ENCODE data around the gene DECR2.
A peak's percentile ranks its signal among the peaks of the same experiment; 100 is the strongest.

The DECR2 gene

GRCh38 chr16:392450-393030, 9.1 kb upstream of the DECR2 start:
- Histone ChIP-seq H3K27ac (ENCODE audit: low read depth, low read length) (no peak overlapping the region), H3K18ac (ENCODE audit: low read length) (no peak overlapping the region), H3K79me2 (ENCODE audit: control insufficient read depth, insufficient read depth, low read length, poor library complexity) (peaks cover 3% of the 10 kb centered on the region), H3K4ac (ENCODE audit: low read depth, low read length) (no peak overlapping the region), H4K12ac (ENCODE audit: low read depth, low read length) (no peak overlapping the region), H3K23ac (ENCODE audit: low read length) (no peak overlapping the region), H2BK12ac (ENCODE audit: low read length) (no peak overlapping the region), H3K4me2 (ENCODE audit: low read length) (no peak overlapping the region), H2AK5ac (ENCODE audit: low read length) (no peak overlapping the region), H2AFZ (ENCODE audit: insufficient read depth, low read length, poor library complexity) (no peak overlapping the region), H2BK5ac (ENCODE audit: low read depth, low read length, poor library complexity) (no peak overlapping the region), H2BK120ac (ENCODE audit: insufficient read depth, low read length, poor library complexity) (no peak overlapping the region), H3K27me3 (ENCODE audit: insufficient read depth, low read length) (no peaks in the 10 kb centered on the region), H3K14ac (ENCODE audit: low read length) (no peak overlapping the region), H3K9ac (ENCODE audit: low read length) (no peak overlapping the region), H3K4me1 (ENCODE audit: control insufficient read depth in 1 of 2, insufficient read depth in 2 of 2, low read length in 2 of 2) (peaks cover 2 to 3% of the 10 kb centered on the region in 2 experiments), H3K4me3 (ENCODE audit: low read depth, low read length) (no peak overlapping the region), H4K91ac (ENCODE audit: low read depth, low read length) (no peak overlapping the region), H3K9me3 (ENCODE audit: insufficient read depth, low read depth, low read length) (peaks cover 10% of the 10 kb centered on the region), H3K36me3 (ENCODE audit: control insufficient read depth in 1 of 2, insufficient read depth in 2 of 2, low read length in 2 of 2) (no peaks in the 10 kb centered on the region), H3K79me1 (ENCODE audit: low read length) (peaks cover 3% of the 10 kb centered on the region), H4K8ac (ENCODE audit: low read depth, low read length) (no peak overlapping the region)
- WGBS (ENCODE audit: extremely low coverage, insufficient coverage, insufficient read length) = no CpG with 5 or more reads among the region's 7 CpGs
- peak in 1 of 2 donors; percentile 23 for DNase-seq

DNA sequence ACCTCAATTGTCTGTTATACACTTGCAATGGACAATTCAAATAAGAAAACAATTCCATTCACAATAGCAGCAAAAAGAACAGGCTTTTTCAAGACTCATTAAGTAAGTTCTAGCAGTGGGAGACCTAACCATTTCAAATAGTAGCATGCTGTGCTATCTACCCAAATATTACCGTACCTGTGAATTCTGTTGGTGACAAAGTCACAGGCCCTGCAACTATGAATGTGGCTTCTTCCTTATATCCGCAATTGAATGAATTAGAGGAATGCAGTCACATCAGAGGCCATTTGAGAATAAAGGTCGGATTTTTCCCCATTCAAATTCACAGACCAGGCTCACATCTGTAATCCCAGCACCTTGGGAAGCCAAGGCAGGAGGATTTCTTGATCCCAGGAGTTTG, 5.5 kb upstream of the DECR2 start:
- no peak overlapping the region for H3K27ac ChIP-seq (ENCODE audit: low read depth, low read length)
- H2AFZ ChIP-seq (ENCODE audit: insufficient read depth, low read length, poor library complexity) = no peak overlapping the region
- H3K18ac ChIP-seq (ENCODE audit: low read length) = no peak overlapping the region
- H2BK5ac ChIP-seq (ENCODE audit: low read depth, low read length, poor library complexity) = no peak overlapping the region
- H3K79me2 ChIP-seq (ENCODE audit: control insufficient read depth, insufficient read depth, low read length, poor library complexity) = peaks cover 3% of the 10 kb centered on the region
- H3K27me3 ChIP-seq (ENCODE audit: insufficient read depth, low read length) = no peaks in the 10 kb centered on the region
- H4K91ac ChIP-seq (ENCODE audit: low read depth, low read length) = no peak overlapping the region
- H3K4me3 ChIP-seq (ENCODE audit: low read depth, low read length) = no peak overlapping the region
- no peak overlapping the region for H4K12ac ChIP-seq (ENCODE audit: low read depth, low read length)
- WGBS (ENCODE audit: extremely low coverage, insufficient coverage, insufficient read length) = no CpG with 5 or more reads among the region's 3 CpGs
- no peak overlapping the region for H2BK120ac ChIP-seq (ENCODE audit: insufficient read depth, low read length, poor library complexity)
- peaks cover 20 to 24% of the 10 kb centered on the region in 2 experiments for H3K36me3 ChIP-seq (ENCODE audit: control insufficient read depth in 1 of 2, insufficient read depth in 2 of 2, low read length in 2 of 2)
- H3K14ac ChIP-seq (ENCODE audit: low read length) = no peak overlapping the region
- H4K8ac ChIP-seq (ENCODE audit: low read depth, low read length) = no peak overlapping the region
- peaks cover 4% of the 10 kb centered on the region for H3K79me1 ChIP-seq (ENCODE audit: low read length)
- H3K4me2 ChIP-seq (ENCODE audit: low read length) = peak overlapping the region; percentile 60
- no peak overlapping the region for H2AK5ac ChIP-seq (ENCODE audit: low read length)
- peaks cover 4 to 13% of the 10 kb centered on the region in 2 experiments for H3K4me1 ChIP-seq (ENCODE audit: control insufficient read depth in 1 of 2, insufficient read depth in 2 of 2, low read length in 2 of 2)
- H2BK12ac ChIP-seq (ENCODE audit: low read length) = no peak overlapping the region
- H3K4ac ChIP-seq (ENCODE audit: low read depth, low read length) = no peak overlapping the region
- no peak for DNase-seq
- H3K9me3 ChIP-seq (ENCODE audit: insufficient read depth, low read depth, low read length) = peaks cover 10% of the 10 kb centered on the region
- no peak overlapping the region for H3K23ac ChIP-seq (ENCODE audit: low read length)
- no peak overlapping the region for H3K9ac ChIP-seq (ENCODE audit: low read length)

- Histone ChIP-seq H3K4me2 (ENCODE audit: low read length) (peak overlapping the region; percentile 60), H3K27ac (ENCODE audit: low read depth, low read length) (no peak overlapping the region), H3K79me1 (ENCODE audit: low read length) (peaks cover 7% of the 10 kb centered on the region), H2BK120ac (ENCODE audit: insufficient read depth, low read length, poor library complexity) (no peak overlapping the region), H3K27me3 (ENCODE audit: insufficient read depth, low read length) (no peaks in the 10 kb centered on the region), H3K79me2 (ENCODE audit: control insufficient read depth, insufficient read depth, low read length, poor library complexity) (peaks cover 5% of the 10 kb centered on the region), H2BK12ac (ENCODE audit: low read length) (no peak overlapping the region), H3K9me3 (ENCODE audit: insufficient read depth, low read depth, low read length) (peaks cover 8% of the 10 kb centered on the region), H4K91ac (ENCODE audit: low read depth, low read length) (no peak overlapping the region), H3K14ac (ENCODE audit: low read length) (no peak overlapping the region), H3K23ac (ENCODE audit: low read length) (no peak overlapping the region), H3K36me3 (ENCODE audit: control insufficient read depth in 1 of 2, insufficient read depth in 2 of 2, low read length in 2 of 2) (peaks cover 20 to 24% of the 10 kb centered on the region in 2 experiments), H3K4ac (ENCODE audit: low read depth, low read length) (no peak overlapping the region), H3K4me1 (ENCODE audit: control insufficient read depth in 1 of 2, insufficient read depth in 2 of 2, low read length in 2 of 2) (peaks cover 4 to 13% of the 10 kb centered on the region in 2 experiments), H2AK5ac (ENCODE audit: low read length) (no peak overlapping the region), H2AFZ (ENCODE audit: insufficient read depth, low read length, poor library complexity) (peak overlapping the region; percentile 84), H3K4me3 (ENCODE audit: low read depth, low read length) (peak overlapping the region; percentile 62), H3K9ac (ENCODE audit: low read length) (no peak overlapping the region), H3K18ac (ENCODE audit: low read length) (no peak overlapping the region), H2BK5ac (ENCODE audit: low read depth, low read length, poor library complexity) (no peak overlapping the region), H4K8ac (ENCODE audit: low read depth, low read length) (peak overlapping the region; percentile 48), H4K12ac (ENCODE audit: low read depth, low read length) (peak overlapping the region; percentile 22)
- peak in 1 of 2 donors; percentile 56 for DNase-seq
- no CpG with 5 or more reads among the region's 22 CpGs for WGBS (ENCODE audit: extremely low coverage, insufficient coverage, insufficient read length)
Observed at GRCh38 chr16:396605-397004, 5.1 kb upstream of the DECR2 start.

DNA sequence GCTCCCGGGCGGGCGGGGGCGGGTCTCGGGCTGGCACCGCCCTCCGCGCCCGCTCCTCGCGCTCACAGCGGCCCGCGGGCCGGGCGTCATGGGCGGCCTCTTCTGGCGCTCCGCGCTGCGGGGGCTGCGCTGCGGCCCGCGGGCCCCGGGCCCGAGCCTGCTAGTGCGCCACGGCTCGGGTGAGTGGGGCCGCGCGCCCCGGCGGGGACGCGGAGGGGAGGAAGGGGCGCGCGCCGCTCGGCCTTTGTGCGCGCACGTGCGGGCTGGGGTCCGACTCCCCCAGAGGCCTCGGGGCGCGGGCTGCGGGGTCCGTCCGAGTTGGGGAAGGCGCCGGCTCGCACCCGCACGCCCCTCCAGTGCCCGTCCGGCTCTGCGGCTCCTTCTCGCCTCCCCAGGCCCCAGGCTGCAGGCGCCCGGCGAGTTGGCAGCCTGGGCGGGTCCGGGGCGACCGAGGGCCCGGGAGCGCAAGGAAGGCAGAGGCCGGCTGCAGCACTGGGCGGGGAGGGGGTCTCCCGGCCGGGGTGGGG, 4.5 kb upstream of the DECR2 start, which contains the start of gene NME4:
Gene NME4 (plus strand): TSS at position 65 of the 527 bp plus-strand sequence. CDS start 24 bp downstream, at position 89.
- Histone ChIP-seq H2BK5ac (ENCODE audit: low read depth, low read length, poor library complexity) (peak within 1 kb of the TSS; percentile 34), H4K12ac (ENCODE audit: low read depth, low read length) (peak within 1 kb of the TSS; percentile 86), H3K4me2 (ENCODE audit: low read length) (peak within 1 kb of the TSS; percentile 84), H4K8ac (ENCODE audit: low read depth, low read length) (peak within 1 kb of the TSS; percentile 87), H3K18ac (ENCODE audit: low read length) (peak within 1 kb of the TSS; percentile 94), H4K91ac (ENCODE audit: low read depth, low read length) (peak within 1 kb of the TSS; percentile 95), H3K23ac (ENCODE audit: low read length) (no peak within 1 kb of the TSS), H3K79me2 (ENCODE audit: control insufficient read depth, insufficient read depth, low read length, poor library complexity) (peaks cover 7% of the 10 kb centered on the region), H3K27ac (ENCODE audit: low read depth, low read length) (peak within 1 kb of the TSS; percentile 68), H3K4me1 (ENCODE audit: control insufficient read depth in 1 of 2, insufficient read depth in 2 of 2, low read length in 2 of 2) (peaks cover 4 to 13% of the 10 kb centered on the region in 2 experiments), H3K36me3 (ENCODE audit: control insufficient read depth in 1 of 2, insufficient read depth in 2 of 2, low read length in 2 of 2) (peaks cover 20 to 24% of the 10 kb centered on the region in 2 experiments), H3K27me3 (ENCODE audit: insufficient read depth, low read length) (no peaks in the 10 kb centered on the region), H3K4ac (ENCODE audit: low read depth, low read length) (peak within 1 kb of the TSS; percentile 78), H2BK120ac (ENCODE audit: insufficient read depth, low read length, poor library complexity) (peak within 1 kb of the TSS; percentile 88), H3K9me3 (ENCODE audit: insufficient read depth, low read depth, low read length) (peaks cover 2% of the 10 kb centered on the region), H2AFZ (ENCODE audit: insufficient read depth, low read length, poor library complexity) (peak within 1 kb of the TSS; percentile 89), H3K14ac (ENCODE audit: low read length) (peak within 1 kb of the TSS; percentile 97), H3K9ac (ENCODE audit: low read length) (peak within 1 kb of the TSS; percentile 83), H3K79me1 (ENCODE audit: low read length) (peaks cover 9% of the 10 kb centered on the region), H3K4me3 (ENCODE audit: low read depth, low read length) (peak within 1 kb of the TSS; percentile 82), H2AK5ac (ENCODE audit: low read length) (peak within 1 kb of the TSS; percentile 77), H2BK12ac (ENCODE audit: low read length) (peak within 1 kb of the TSS; percentile 34)
- DNase-seq = peak; percentile 63 to 74
- no CpG with 5 or more reads among the region's 75 CpGs for WGBS (ENCODE audit: extremely low coverage, insufficient coverage, insufficient read length)
